ENCODE data around the gene ZHX3. TPM values are rescaled to one million over a fixed set of nuclear protein-coding genes. Genes with fewer than 3 reads are reported as not detected.

Gene ZHX3
- total and polyA plus RNA-seq, 9 of the 15 experiments (the other 6 are each of a cell fraction or from before 2014, with no cell fraction given): 0.80 to 14.6 (median 4.9) TPM

DNA sequence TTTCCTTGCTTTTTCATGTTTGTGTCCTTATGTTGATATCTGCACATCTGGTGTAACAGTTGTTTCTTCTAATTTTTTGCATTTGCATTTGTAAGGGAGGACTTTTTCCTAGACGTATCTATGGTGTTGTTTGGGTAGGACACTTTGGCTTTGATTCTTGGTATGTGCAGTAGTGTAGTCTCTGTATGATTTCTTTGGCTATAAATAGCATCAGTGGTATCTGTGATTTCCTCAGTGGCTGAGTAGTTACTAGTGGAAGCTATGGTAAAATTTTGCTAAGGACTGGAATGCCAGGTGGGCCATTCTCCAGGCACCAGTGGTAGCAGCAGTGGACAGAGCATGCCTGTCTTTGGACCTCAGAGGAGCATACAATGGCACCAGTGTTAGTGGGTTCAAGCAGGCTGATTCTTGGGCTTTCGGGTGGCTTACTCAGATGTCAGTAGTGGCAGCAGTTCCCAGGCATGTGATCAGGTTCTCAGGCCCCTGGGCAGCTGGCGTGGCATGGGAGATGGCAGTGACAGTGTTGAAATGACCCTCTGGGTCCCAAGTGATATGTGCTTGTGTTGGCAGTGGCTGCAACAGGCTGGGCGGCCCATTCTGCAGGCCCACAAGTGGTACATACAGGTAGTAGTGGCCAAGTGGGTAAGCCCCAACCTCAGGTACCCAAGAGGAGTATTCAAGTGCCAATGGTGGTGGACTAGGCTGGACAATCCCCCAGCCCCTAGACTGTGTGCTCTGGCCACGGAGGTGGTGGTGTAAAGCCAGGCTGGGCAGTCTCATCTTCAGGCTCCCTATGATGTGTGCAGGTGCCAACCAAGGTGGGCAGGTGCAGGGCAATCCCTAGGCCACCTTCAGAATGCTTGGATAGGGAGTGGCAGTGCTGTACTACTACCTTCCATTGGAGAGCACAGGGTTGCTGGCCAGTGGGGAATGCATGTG lies 125.7 kb downstream of the ZHX3 start:
- no peaks in the 10 kb centered on the region for H4K20me1 ChIP-seq (replicated peaks; ENCODE audit: control insufficient read depth, insufficient read depth, low read length)
- BruUV-seq (replicated peaks): no TSS peak
- no peak overlapping the region for H3K4me2 ChIP-seq (ENCODE audit: insufficient read depth, low read length)
- no peak overlapping the region for H2AFZ ChIP-seq (ENCODE audit: low read depth, low read length)
- intact Hi-C loops (cut with micrococcal nuclease): loop anchor here (1.0 kb wide), 1 partner anchor 41 kb away; no protein-coding TSS in a partner anchor
- in situ Hi-C loops (cut with MboI): no loop called here
- H3K4me1 ChIP-seq (replicated peaks in 1 of 2; ENCODE audit: control insufficient read depth in 2 of 2, insufficient read depth in 2 of 2, low read length in 2 of 2): no peaks in the 10 kb centered on the region
- DNase-seq (ENCODE audit: extremely low read depth in 1 of 4, low spot score in 3 of 4): no peak
- H3K27me3 ChIP-seq (ENCODE audit: control insufficient read depth in 2 of 2, insufficient read depth in 2 of 2, low read length in 2 of 2): no peaks in the 10 kb centered on the region
- no peaks in the 10 kb centered on the region for H3K36me3 ChIP-seq (ENCODE audit: control insufficient read depth, insufficient read depth, low read length)
- CTCF ChIA-PET (ENCODE audit: low intra/inter-chr PET ratio): interaction anchor here (0.6 kb wide), 1 partner anchor 721 kb away, joined by 4 read pairs; no protein-coding TSS in a partner anchor
- ATAC-seq: no peak
- H3K4me3 ChIP-seq: no peak overlapping the region
- H3K9me1 ChIP-seq (ENCODE audit: control insufficient read depth, insufficient read depth, low read length): no peaks in the 10 kb centered on the region
- POLR2A ChIA-PET: interaction anchor here (1.2 kb wide), 1 partner anchor 10 kb away, joined by 6 read pairs; no protein-coding TSS in a partner anchor
- no peak overlapping the region; the same call in 2 of the 3 replicates for H3K27ac ChIP-seq (ENCODE audit: extremely low read depth, low read depth, low read length)
- 85% methylated on average over 5 of the region's 5 CpGs for WGBS (ENCODE audit: insufficient coverage, low coverage, missing lambda C conversion rate)
- TF ChIP-seq MLLT1 (IDR thresholded peaks at IDR 0.05): no peak
- no peak for TF ChIP-seq MCM2 (IDR thresholded peaks at IDR 0.05; ENCODE audit: low read depth)
- TF ChIP-seq TFAP4 (CRISPR knock-in tag; IDR thresholded peaks at IDR 0.05; ENCODE audit: borderline replicate concordance): no peak
- H3K79me2 ChIP-seq (ENCODE audit: control insufficient read depth, insufficient read depth, low read length): no peaks in the 10 kb centered on the region
- no peak overlapping the region for H3K9ac ChIP-seq (ENCODE audit: insufficient read depth in 1 of 2, low read depth in 2 of 2, low read length in 2 of 2)
- H3K9me3 ChIP-seq (replicated peaks; ENCODE audit: control insufficient read depth, insufficient read depth, low read depth, low read length): peaks cover 8% of the 10 kb centered on the region; the same call in 1 of the 2 replicates
- FAIRE-seq: no peak
